Choroid plexus epithelial cell (primary cell): Measurements from ENCODE around the gene CHMP1B.
A peak's percentile ranks its signal among the peaks of the same experiment; 100 is the strongest.

Experiments used
- DNase-seq: peaks from one replicate; pipeline ENCODE4 v3.0.0-alpha.2; 2010; ENCODE audit warnings: low read depth
- H3K4me3 ChIP-seq: 2 replicates; pipeline ENCODE4 v1.5.1; 2011; ENCODE audit warnings: low read depth, mild to moderate bottlenecking, control low read depth, low read length, moderate library complexity
- CTCF ChIP-seq: conservative IDR thresholded peaks from 2 replicates; pipeline ENCODE4 v1.5.1; 2011; ENCODE audit warnings: low read depth, mild to moderate bottlenecking, control low read depth, inconsistent platforms, low read length, moderate library complexity

Gene CHMP1B

GRCh38 chr18:11821208-11821607 is 30.0 kb upstream of the CHMP1B start:
- DNase-seq: no peak
- H3K4me3 ChIP-seq: no peak overlapping the region

GRCh38 chr18:11821643-11822237 is 29.5 kb upstream of the CHMP1B start:
- TF ChIP-seq CTCF: no peak
- H3K4me3 ChIP-seq: no peak overlapping the region
- no peak for DNase-seq

More at GRCh38 chr18:11821208-11821607, 30.0 kb upstream of the CHMP1B start:
- no peak for TF ChIP-seq CTCF

- TF ChIP-seq CTCF: no peak
- no peak overlapping the region for H3K4me3 ChIP-seq
- no peak for DNase-seq
Observed at GRCh38 chr18:11823545-11823944, 27.7 kb upstream of the CHMP1B start.

- TF ChIP-seq CTCF: no peak
- no peak overlapping the region for H3K4me3 ChIP-seq
- no peak for DNase-seq
Observed at GRCh38 chr18:11826836-11827235, 24.4 kb upstream of the CHMP1B start.

GRCh38 chr18:11828786-11829432 is 22.3 kb upstream of the CHMP1B start:
- DNase-seq: no peak
- no peak overlapping the region for H3K4me3 ChIP-seq
- TF ChIP-seq CTCF: peak; percentile 6

GRCh38 chr18:11830585-11830984 is 20.6 kb upstream of the CHMP1B start:
- DNase-seq: no peak
- no peak overlapping the region for H3K4me3 ChIP-seq
- TF ChIP-seq CTCF: no peak

- no peak overlapping the region for H3K4me3 ChIP-seq
- DNase-seq: no peak
- no peak for TF ChIP-seq CTCF
Observed at GRCh38 chr18:11831921-11832320, 19.3 kb upstream of the CHMP1B start.
